CD14-positive monocyte (primary cell): ENCODE data around the gene ARHGEF11. TPM values are rescaled to one million over a fixed set of nuclear protein-coding genes. Genes with fewer than 3 reads are reported as not detected.

Experiments
- DNase-seq, 3 donors: peaks; one replicate each; pipeline ENCODE4 v3.0.0-alpha.2; 2011 to 2022
- H2AFZ ChIP-seq: 2 replicates; pipeline ENCODE4 v1.6.0; 2012; ENCODE audit warnings: mild to moderate bottlenecking, low read depth, low read length, inconsistent platforms; ENCODE audit not compliant: insufficient read depth, poor library complexity, severe bottlenecking
- H3K27ac ChIP-seq, 2 donors: 1 replicate in 1 of 2; 2 replicates in 1 of 2; pipeline ENCODE4 v1.5.1; 2012 to 2013; ENCODE audit warnings: low read length in 2 of 2, control low read depth in 1 of 2, inconsistent platforms in 1 of 2, low read depth in 1 of 2, mild to moderate bottlenecking in 1 of 2
- H3K27me3 ChIP-seq, 2 donors: one replicate each; pipeline versions ENCODE4 v1.6.0 to v1.6.1; 2011 to 2013; ENCODE audit warnings: low read length in 2 of 2; ENCODE audit not compliant: control insufficient read depth in 2 of 2, insufficient read depth in 2 of 2
- H3K36me3 ChIP-seq, 2 donors: replicated peaks in 1 of 2; 1 replicate in 1 of 2; 2 replicates in 1 of 2; pipeline versions ENCODE4 v1.5.1 to v1.6.1; 2012 to 2013; ENCODE audit warnings: low read length in 2 of 2, control low read depth in 1 of 2, inconsistent platforms in 1 of 2, mild to moderate bottlenecking in 1 of 2; ENCODE audit not compliant: insufficient read depth in 2 of 2, control insufficient read depth in 1 of 2
- H3K4me1 ChIP-seq, 2 donors: 1 replicate in 1 of 2; 2 replicates in 1 of 2; pipeline versions ENCODE4 v1.5.1 to v1.6.1; 2012 to 2013; ENCODE audit warnings: low read length in 2 of 2, control low read depth in 1 of 2, inconsistent platforms in 1 of 2, mild to moderate bottlenecking in 1 of 2, moderate library complexity in 1 of 2; ENCODE audit not compliant: insufficient read depth in 2 of 2, control insufficient read depth in 1 of 2
- H3K4me2 ChIP-seq: replicated peaks from 2 replicates; pipeline ENCODE3; 2012; ENCODE audit warnings: low read length, moderate library complexity, mild to moderate bottlenecking; ENCODE audit not compliant: poor library complexity, severe bottlenecking; ENCODE audit errors: extremely low read depth
- H3K4me3 ChIP-seq, 3 experiments: fragments of 200-600 bp in 1 of 3; sonication (generic) in 1 of 3; replicated peaks in 1 of 3; 1 replicate in 2 of 3; 2 replicates in 1 of 3; pipeline ENCODE4 v1.5.1; 2011 to 2013; ENCODE audit warnings: low read length in 3 of 3, mild to moderate bottlenecking in 3 of 3, control low read depth in 2 of 3, low read depth in 2 of 3, inconsistent platforms in 1 of 3, moderate library complexity in 1 of 3
- H3K79me2 ChIP-seq: 2 replicates; pipeline ENCODE4 v1.6.0; 2012; ENCODE audit warnings: mild to moderate bottlenecking, control low read depth, inconsistent platforms, low read length, moderate library complexity; ENCODE audit not compliant: insufficient read depth
- H3K9ac ChIP-seq: 2 replicates; pipeline ENCODE4 v1.6.0; 2017; ENCODE audit warnings: low read length, mild to moderate bottlenecking; ENCODE audit not compliant: insufficient read depth, poor library complexity, severe bottlenecking
- H3K9me3 ChIP-seq, 2 donors: replicated peaks in 1 of 2; 1 replicate in 1 of 2; 2 replicates in 1 of 2; pipeline versions ENCODE4 v1.5.1 to v1.6.1; 2012 to 2013; ENCODE audit warnings: low read length in 2 of 2, control low read depth in 1 of 2; ENCODE audit not compliant: control insufficient read depth in 1 of 2, insufficient read depth in 1 of 2
- H4K20me1 ChIP-seq: 2 replicates; pipeline ENCODE4 v1.6.0; 2012; ENCODE audit warnings: mild to moderate bottlenecking, low read length, control low read depth, moderate library complexity; ENCODE audit not compliant: insufficient read depth
- H3K27ac Mint-ChIP-seq, 7 donors: one replicate each; pipeline ENCODE4 v1.8.0; 2020; ENCODE audit warnings: mild to moderate bottlenecking in 7 of 7, mixed read lengths in 7 of 7, moderate library complexity in 6 of 7, inconsistent platforms in 2 of 7
- H3K27me3 Mint-ChIP-seq, 3 donors: one replicate each; pipeline ENCODE4 v1.8.0; 2021 to 2022; ENCODE audit warnings: low read depth in 3 of 3, mild to moderate bottlenecking in 3 of 3, mixed read lengths in 3 of 3, moderate library complexity in 3 of 3, inconsistent platforms in 1 of 3
- H3K36me3 Mint-ChIP-seq, 2 donors: one replicate each; pipeline ENCODE4 v1.8.0; 2020; ENCODE audit warnings: mixed read lengths in 2 of 2, inconsistent platforms in 1 of 2, mild to moderate bottlenecking in 1 of 2
- H3K4me1 Mint-ChIP-seq: one replicate; pipeline ENCODE4 v1.8.0; 2020; ENCODE audit warnings: mild to moderate bottlenecking, mixed read lengths
- H3K4me3 Mint-ChIP-seq, 2 donors: one replicate each; pipeline ENCODE4 v1.8.0; 2020; ENCODE audit warnings: mild to moderate bottlenecking in 2 of 2, mixed read lengths in 2 of 2, moderate library complexity in 1 of 2
- H3K9me3 Mint-ChIP-seq, 7 donors: one replicate each; pipeline ENCODE4 v1.8.0; 2020 to 2022; ENCODE audit warnings: mixed read lengths in 7 of 7, mild to moderate bottlenecking in 6 of 7, moderate library complexity in 6 of 7, inconsistent platforms in 2 of 7
- CTCF ChIP-seq: fragments of 200-600 bp; IDR thresholded peaks from one replicate; pipeline ENCODE4 v1.8.0; 2022; ENCODE audit warnings: antibody characterized with exemption, mild to moderate bottlenecking
- WGBS: methylation state at CpG from one replicate; pipeline ENCODE4 v1.1.5; 2013; ENCODE audit warnings: missing lambda C conversion rate; ENCODE audit not compliant: insufficient coverage; 5-methylcytosine and 5-hydroxymethylcytosine counted together
- intact Hi-C, 2 donors: fragments of 100-400 bp; cut with micrococcal nuclease; formaldehyde crosslinking; loops; one replicate each; pipeline versions ENCODE4 v1.15.0 to v1.15.1; 2023
- polyA plus RNA-seq, 3 donors: library from polyadenylated mRNA; depleted of rRNA in 1 of 3; unstranded in 2 of 3; stranded (reverse) in 1 of 3; fragments of 300-500 nt in 2 of 3; fragments of >200 nt in 1 of 3; fragmentation: Illumina TruSeq in 2 of 3; gene quantifications; 1 replicate in 2 of 3; 2 replicates in 1 of 3; pipeline ENCODE4 v1.2.3, GENCODE V29; 2012 to 2021

Gene ARHGEF11
- polyA plus RNA-seq, 3 donors, result 17.0 to 78.5 (median 17.7) TPM

- TF ChIP-seq CTCF, result no peak
- peaks cover 28 to 33% of the 10 kb centered on the region in 2 donors for H3K4me1 ChIP-seq
- intact Hi-C loops, result loop anchor here (5.0 to 10.0 kb wide), 2 partner anchors 32 to 80 kb away; partner anchors contain the start of gene SH2D2A (in 1 of the 2)
- no peak overlapping the region for H3K4me2 ChIP-seq
- no peaks in the 10 kb centered on the region for H3K79me2 ChIP-seq
- H3K9ac ChIP-seq, result no peak overlapping the region
- Mint-ChIP-seq H3K36me3 (peaks cover 0 to 10% of the 10 kb centered on the region in 2 donors), H3K4me3 (peak overlapping the region in 1 of 2 donors; percentile 53), H3K27ac (no peak overlapping the region), H3K27me3 (peaks cover 48 to 62% (median 58%) of the 10 kb centered on the region in 3 donors), H3K9me3 (peaks cover 0 to 9% (median 5%) of the 10 kb centered on the region in 7 donors), H3K4me1 (peaks cover 33% of the 10 kb centered on the region)
- H3K27me3 ChIP-seq, result peaks cover 20 to 47% of the 10 kb centered on the region in 2 donors
- no peak overlapping the region for H2AFZ ChIP-seq
- H3K9me3 ChIP-seq, result no peaks in the 10 kb centered on the region
- 61% methylated on average over 3 of the region's 12 CpGs for WGBS
- no peak overlapping the region for H3K4me3 ChIP-seq
- no peaks in the 10 kb centered on the region for H3K36me3 ChIP-seq
- no peak for DNase-seq
- no peak overlapping the region for H3K27ac ChIP-seq
- H4K20me1 ChIP-seq, result no peaks in the 10 kb centered on the region
Observed at GRCh38 chr1:156894711-156895454, 150.7 kb downstream of the ARHGEF11 start.

- Histone ChIP-seq H2AFZ (no peak overlapping the region), H3K27ac (no peak overlapping the region), H3K9me3 (no peaks in the 10 kb centered on the region), H3K9ac (no peak overlapping the region), H3K36me3 (no peaks in the 10 kb centered on the region), H3K4me2 (no peak overlapping the region), H3K27me3 (peaks cover 20 to 47% of the 10 kb centered on the region in 2 donors), H3K4me3 (no peak overlapping the region), H4K20me1 (no peaks in the 10 kb centered on the region), H3K79me2 (no peaks in the 10 kb centered on the region), H3K4me1 (peaks cover 28 to 33% of the 10 kb centered on the region in 2 donors)
- H3K27me3 Mint-ChIP-seq, result peaks cover 51 to 64% (median 57%) of the 10 kb centered on the region in 3 donors
- no peak for TF ChIP-seq CTCF
- DNase-seq, result no peak
- H3K4me1 Mint-ChIP-seq, result peaks cover 33% of the 10 kb centered on the region
- 35% methylated on average over 4 of the region's 5 CpGs for WGBS
- H3K4me3 Mint-ChIP-seq, result peak overlapping the region in 1 of 2 donors; percentile 68
- peaks cover 0 to 10% of the 10 kb centered on the region in 2 donors for H3K36me3 Mint-ChIP-seq
- H3K9me3 Mint-ChIP-seq, result peaks cover 0 to 9% (median 5%) of the 10 kb centered on the region in 7 donors
- intact Hi-C loops, result loop anchor here (5.0 to 10.0 kb wide), 2 partner anchors 33 to 79 kb away; partner anchors contain the start of gene SH2D2A (in 1 of the 2)
- no peak overlapping the region for H3K27ac Mint-ChIP-seq
Observed at GRCh38 chr1:156894001-156894400, 151.5 kb downstream of the ARHGEF11 start.
